ENCODE results near the gene OR2L5. TPM values are rescaled to one million over a fixed set of nuclear protein-coding genes. Genes with fewer than 3 reads are reported as not detected.

The OR2L5 gene
- total and polyA plus RNA-seq, 2 of the 4 experiments (the other 2 are of a cell fraction) = not detected

- no peak overlapping the region for H2AK5ac ChIP-seq (ENCODE audit: low read depth, low read length)
- ATAC-seq (ENCODE audit: low read depth) (no peak), DNase-seq (no peak)
- H3K23ac ChIP-seq (ENCODE audit: low read depth, low read length) = no peak overlapping the region
- H3K9me3 ChIP-seq (ENCODE audit: control insufficient read depth, insufficient read depth, low read length) = peaks cover 7% of the 10 kb centered on the region
- no peak overlapping the region for H4K8ac ChIP-seq (ENCODE audit: low read depth in 2 of 2, low read length in 2 of 2)
- TF ChIP-seq RAD21 (IDR thresholded peaks at IDR 0.05; ENCODE audit: low read length) (no peak), BHLHE40 (IDR thresholded peaks at IDR 0.05; ENCODE audit: low read depth, low read length) (no peak), CEBPB (IDR thresholded peaks at IDR 0.05; ENCODE audit: low read depth, low read length) (no peak), MXI1 (IDR thresholded peaks at IDR 0.05; ENCODE audit: borderline replicate concordance, low read depth, low read length) (no peak), MAZ (IDR thresholded peaks at IDR 0.05; ENCODE audit: borderline replicate concordance, low read depth, low read length) (no peak), CTCF (conservative IDR thresholded peaks at IDR 0.05; ENCODE audit: low read depth, low read length) (no peak), RFX5 (IDR thresholded peaks at IDR 0.05; ENCODE audit: low read depth, low read length) (no peak), FOS (IDR thresholded peaks at IDR 0.05; ENCODE audit: low read depth, low read length) (no peak), POLR2A (IDR thresholded peaks at IDR 0.05; ENCODE audit: low read depth, low read length) (no peak), RCOR1 (IDR thresholded peaks at IDR 0.05; ENCODE audit: insufficient replicate concordance, low read length) (no peak), NFE2L2 (IDR thresholded peaks at IDR 0.05; ENCODE audit: low read depth, low read length) (no peak), CHD1 (IDR thresholded peaks at IDR 0.05; ENCODE audit: low read depth, low read length) (no peak), MAFK (IDR thresholded peaks at IDR 0.05; ENCODE audit: low read depth, low read length) (no peak), SMC3 (IDR thresholded peaks at IDR 0.05; ENCODE audit: low read depth, low read length) (no peak)
- TF ChIP-seq, protein P1, sequence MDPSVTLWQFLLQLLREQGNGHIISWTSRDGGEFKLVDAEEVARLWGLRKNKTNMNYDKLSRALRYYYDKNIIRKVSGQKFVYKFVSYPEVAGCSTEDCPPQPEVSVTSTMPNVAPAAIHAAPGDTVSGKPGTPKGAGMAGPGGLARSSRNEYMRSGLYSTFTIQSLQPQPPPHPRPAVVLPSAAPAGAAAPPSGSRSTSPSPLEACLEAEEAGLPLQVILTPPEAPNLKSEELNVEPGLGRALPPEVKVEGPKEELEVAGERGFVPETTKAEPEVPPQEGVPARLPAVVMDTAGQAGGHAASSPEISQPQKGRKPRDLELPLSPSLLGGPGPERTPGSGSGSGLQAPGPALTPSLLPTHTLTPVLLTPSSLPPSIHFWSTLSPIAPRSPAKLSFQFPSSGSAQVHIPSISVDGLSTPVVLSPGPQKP (IDR thresholded peaks at IDR 0.05; ENCODE audit: borderline replicate concordance, low read depth, low read length) = no peak
- TF ChIP-seq, protein P2, sequence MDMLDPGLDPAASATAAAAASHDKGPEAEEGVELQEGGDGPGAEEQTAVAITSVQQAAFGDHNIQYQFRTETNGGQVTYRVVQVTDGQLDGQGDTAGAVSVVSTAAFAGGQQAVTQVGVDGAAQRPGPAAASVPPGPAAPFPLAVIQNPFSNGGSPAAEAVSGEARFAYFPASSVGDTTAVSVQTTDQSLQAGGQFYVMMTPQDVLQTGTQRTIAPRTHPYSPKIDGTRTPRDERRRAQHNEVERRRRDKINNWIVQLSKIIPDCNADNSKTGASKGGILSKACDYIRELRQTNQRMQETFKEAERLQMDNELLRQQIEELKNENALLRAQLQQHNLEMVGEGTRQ (IDR thresholded peaks at IDR 0.05; ENCODE audit: low read depth, low read length) = no peak
- ChIA-PET CTCF (no interaction called here), POLR2A (ENCODE audit: unreplicated experiment) (no interaction called here)
- H2BK20ac ChIP-seq (ENCODE audit: low read depth, low read length) = no peak overlapping the region
- H3K4ac ChIP-seq (ENCODE audit: low read depth, low read length) = no peak overlapping the region
- H3K9ac ChIP-seq (ENCODE audit: low read depth, low read length) = no peak overlapping the region
- H2BK15ac ChIP-seq (ENCODE audit: low read depth, low read length) = no peak overlapping the region
- H3K27ac ChIP-seq (ENCODE audit: insufficient read depth, low read length) = no peak overlapping the region
- no peak overlapping the region for H2BK120ac ChIP-seq (ENCODE audit: low read depth, low read length)
- intact Hi-C loops (cut with micrococcal nuclease) = no loop called here
- dilution Hi-C loops (cut with HindIII; ENCODE audit: low sequenced_read_pairs, unreplicated experiment) = no loop called here
- no peak overlapping the region for H4K5ac ChIP-seq (ENCODE audit: low read depth, low read length)
- no peak overlapping the region for H2BK5ac ChIP-seq (ENCODE audit: low read depth, low read length, poor library complexity, severe bottlenecking)
- in situ Hi-C loops (cut with MboI; ENCODE audit: low sequenced_read_pairs) = no loop called here
- no peak overlapping the region for H3K56ac ChIP-seq (ENCODE audit: extremely low read depth, insufficient read depth, low read length)
- no CpG with 5 or more reads among the region's 1 CpG for WGBS, 2 experiments (ENCODE audit: extremely low coverage in 2 of 2, insufficient read length in 1 of 2)
- BruUV-seq (replicated peaks) = no TSS peak
- no peak overlapping the region for H2AFZ ChIP-seq (replicated peaks; ENCODE audit: low read length, poor library complexity)
- no peaks in the 10 kb centered on the region for H3K4me1 ChIP-seq (ENCODE audit: control insufficient read depth, insufficient read depth, low read length)
- H3K36me3 ChIP-seq (ENCODE audit: control insufficient read depth, insufficient read depth, low read length) = no peaks in the 10 kb centered on the region
- H3K27me3 ChIP-seq (ENCODE audit: control insufficient read depth, insufficient read depth, low read length) = no peaks in the 10 kb centered on the region
- no peak overlapping the region for H4K91ac ChIP-seq (ENCODE audit: insufficient read depth, low read depth, low read length)
- no peaks in the 10 kb centered on the region for H3K79me1 ChIP-seq (ENCODE audit: low read depth in 1 of 2, low read length in 2 of 2)
- no peak overlapping the region for H3K4me3 ChIP-seq (ENCODE audit: insufficient read depth, low read depth, low read length)
- H2AK9ac ChIP-seq (replicated peaks; ENCODE audit: low read depth, low read length, poor library complexity) = no peak overlapping the region
- no peak overlapping the region for H3K14ac ChIP-seq (replicated peaks; ENCODE audit: low read depth, low read length)
- H4K20me1 ChIP-seq (ENCODE audit: insufficient read depth, low read length) = no peaks in the 10 kb centered on the region
- no peaks in the 10 kb centered on the region for H3K9me1 ChIP-seq (ENCODE audit: insufficient read depth, low read length)
- H3K4me2 ChIP-seq (ENCODE audit: low read depth, low read length) = no peak overlapping the region
- no peak overlapping the region for H3K18ac ChIP-seq (ENCODE audit: low read depth, low read length)
These were observed 13.3 kb upstream of the OR2L5 start for GRCh38 chr1:248000169-248000568.
